ENCODE measurements around the gene SIRT2.

GRCh38 chr19:38907670-38908069, 8.3 kb upstream of the SIRT2 start:
- TF ChIP-seq EZH2 (IDR thresholded peaks at IDR 0.05; ENCODE audit: borderline replicate concordance, insufficient read depth, low read depth, low read length, poor library complexity, severe bottlenecking) (no peak), CTCF (IDR thresholded peaks at IDR 0.05) (no peak)
